HepG2 (cell line): ENCODE measurements around the gene TXN2. TPM values are rescaled to one million over a fixed set of nuclear protein-coding genes. Genes with fewer than 3 reads are reported as not detected.

ENCODE experiments used
- CENPBD1 ChIP-seq: sonication (generic); formaldehyde crosslinking; IDR thresholded peaks from 2 replicates; pipeline ENCODE4 v1.8.0; 2022; ENCODE audit warnings: missing genetic modification reagents, low read depth, mild to moderate bottlenecking, borderline replicate concordance
- PCBP2 ChIP-seq: fragments of 200-400 bp; formaldehyde crosslinking; optimal IDR thresholded peaks from 2 replicates; pipeline ENCODE3; 2018; ENCODE audit warnings: low read length, low read depth; ENCODE audit not compliant: poor library complexity, severe bottlenecking
- SUZ12 ChIP-seq: fragments of 150-350 bp; IDR thresholded peaks from 2 replicates; pipeline ENCODE4 v1.6.1; 2014; ENCODE audit warnings: low read depth, low read length
- ZNF121 ChIP-seq: sonication (generic); formaldehyde crosslinking; IDR thresholded peaks from 2 replicates; pipeline ENCODE4 v1.5.0; 2020; ENCODE audit warnings: mild to moderate bottlenecking, missing genetic modification reagents
- ZNF138 ChIP-seq: sonication (generic); formaldehyde crosslinking; IDR thresholded peaks from 2 replicates; pipeline ENCODE4 v1.5.0; 2020; ENCODE audit warnings: mild to moderate bottlenecking, low read depth, missing genetic modification reagents
- ZNF234 ChIP-seq: sonication (generic); formaldehyde crosslinking; conservative IDR thresholded peaks from 2 replicates; pipeline ENCODE4 v1.5.1; 2020; ENCODE audit warnings: mild to moderate bottlenecking, missing genetic modification reagents
- ZNF33A ChIP-seq: sonication (generic); formaldehyde crosslinking; IDR thresholded peaks from 2 replicates; pipeline ENCODE4 v1.5.1; 2020; ENCODE audit warnings: missing genetic modification reagents, mild to moderate bottlenecking, moderate library complexity, borderline replicate concordance
- polyA plus RNA-seq, 8 experiments: library from polyadenylated mRNA; depleted of rRNA in 3 of 8; stranded (reverse) in 7 of 8; unstranded in 1 of 8; fragments of >200 nt; fragmentation: Illumina TruSeq in 4 of 8; extraction: Trizol in 4 of 8; gene quantifications; 2 replicates each; pipeline versions ENCODE4 v1.2.1 to v1.2.3, GENCODE V29; 2011 to 2016; ENCODE audit warnings: low read depth in 4 of 8, missing spikeins in 1 of 8, mixed read lengths in 1 of 8; ENCODE audit not compliant: insufficient read depth in 1 of 8
- total RNA-seq, 5 experiments: library from RNA; depleted of rRNA; stranded (reverse); fragments of >200 nt; fragmentation: Illumina TruSeq; extraction: Trizol; gene quantifications; 2 replicates each; pipeline ENCODE4 v1.2.3, GENCODE V29; 2016; ENCODE audit warnings: low read depth in 1 of 5
- TF ChIP-seq, protein P1 (sequence below): sonication (generic); formaldehyde crosslinking; IDR thresholded peaks from 2 replicates; pipeline ENCODE4 v1.5.0; 2020; ENCODE audit warnings: missing genetic modification reagents
- TF ChIP-seq, protein P2 (sequence below): sonication (generic); formaldehyde crosslinking; IDR thresholded peaks from 2 replicates; pipeline ENCODE4 v1.5.0; 2020; ENCODE audit warnings: mild to moderate bottlenecking, missing genetic modification reagents

Gene TXN2
- total and polyA plus RNA-seq, 2 of the 13 experiments (the other 11 are each of a cell fraction or from before 2014, with no cell fraction given), result 41.4 to 109 TPM

DNA sequence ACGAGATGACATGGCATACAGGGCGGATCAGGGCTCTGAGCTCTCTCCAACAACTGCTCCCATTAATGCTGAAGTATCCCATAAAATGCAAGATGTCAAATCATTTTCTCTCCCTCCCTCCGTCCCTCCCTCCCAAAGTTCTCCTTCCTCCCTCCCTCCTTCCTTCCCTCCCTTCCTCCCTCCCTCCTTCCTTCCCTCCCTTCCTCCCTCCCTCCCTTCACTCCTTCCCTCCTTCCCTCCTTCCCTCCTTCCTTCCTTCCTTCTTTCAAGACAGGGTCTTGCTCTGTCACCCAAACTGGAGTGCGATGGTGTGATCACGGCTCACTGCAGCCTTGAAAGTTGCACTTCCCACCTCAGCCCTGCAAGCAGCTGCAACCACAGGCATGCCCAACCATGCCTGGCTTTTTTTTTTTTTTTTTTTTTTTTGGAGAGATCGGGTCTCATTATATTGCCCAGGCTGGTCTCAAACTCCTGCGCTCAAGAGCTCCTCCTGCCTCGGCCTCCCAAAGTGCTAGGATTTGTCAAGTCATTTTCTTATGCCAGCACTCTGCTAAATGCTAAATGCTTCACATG is 38.2 kb downstream of the TXN2 start (continued):
- TF ChIP-seq ZNF33A (no peak), SUZ12 (no peak), ZNF121 (no peak), ZNF138 (CRISPR knock-in tag) (no peak), ZNF234 (CRISPR knock-in tag) (no peak), PCBP2 (peak; percentile 78), CENPBD1 (CRISPR knock-in tag) (no peak)
- TF ChIP-seq, protein P1, sequence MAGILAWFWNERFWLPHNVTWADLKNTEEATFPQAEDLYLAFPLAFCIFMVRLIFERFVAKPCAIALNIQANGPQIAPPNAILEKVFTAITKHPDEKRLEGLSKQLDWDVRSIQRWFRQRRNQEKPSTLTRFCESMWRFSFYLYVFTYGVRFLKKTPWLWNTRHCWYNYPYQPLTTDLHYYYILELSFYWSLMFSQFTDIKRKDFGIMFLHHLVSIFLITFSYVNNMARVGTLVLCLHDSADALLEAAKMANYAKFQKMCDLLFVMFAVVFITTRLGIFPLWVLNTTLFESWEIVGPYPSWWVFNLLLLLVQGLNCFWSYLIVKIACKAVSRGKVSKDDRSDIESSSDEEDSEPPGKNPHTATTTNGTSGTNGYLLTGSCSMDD (CRISPR knock-in tag), result no peak
- TF ChIP-seq, protein P2, sequence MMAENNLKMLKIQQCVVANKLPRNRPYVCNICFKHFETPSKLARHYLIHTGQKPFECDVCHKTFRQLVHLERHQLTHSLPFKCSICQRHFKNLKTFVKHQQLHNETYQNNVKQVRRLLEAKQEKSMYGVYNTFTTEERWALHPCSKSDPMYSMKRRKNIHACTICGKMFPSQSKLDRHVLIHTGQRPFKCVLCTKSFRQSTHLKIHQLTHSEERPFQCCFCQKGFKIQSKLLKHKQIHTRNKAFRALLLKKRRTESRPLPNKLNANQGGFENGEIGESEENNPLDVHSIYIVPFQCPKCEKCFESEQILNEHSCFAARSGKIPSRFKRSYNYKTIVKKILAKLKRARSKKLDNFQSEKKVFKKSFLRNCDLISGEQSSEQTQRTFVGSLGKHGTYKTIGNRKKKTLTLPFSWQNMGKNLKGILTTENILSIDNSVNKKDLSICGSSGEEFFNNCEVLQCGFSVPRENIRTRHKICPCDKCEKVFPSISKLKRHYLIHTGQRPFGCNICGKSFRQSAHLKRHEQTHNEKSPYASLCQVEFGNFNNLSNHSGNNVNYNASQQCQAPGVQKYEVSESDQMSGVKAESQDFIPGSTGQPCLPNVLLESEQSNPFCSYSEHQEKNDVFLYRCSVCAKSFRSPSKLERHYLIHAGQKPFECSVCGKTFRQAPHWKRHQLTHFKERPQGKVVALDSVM (CRISPR knock-in tag), result no peak
- TF ChIP-seq, all 625 proteins: peak for 4
